Activated CD4-positive, CD25-positive, alpha-beta regulatory T cell treated with anti-CD3 and anti-CD28 coated beads, Interleukin-2, amount 50 U/mL, for 24 hours (primary cell): ENCODE results near the gene SLC25A15.

Source experiments
- ATAC-seq, 2 donors: fragments of 150-1000 bp; cut with Tn5 transposase; one replicate each; pipeline ENCODE4 v1.10.0; 2021; ENCODE audit warnings: mild to moderate bottlenecking in 1 of 2, moderate library complexity in 1 of 2

SLC25A15 gene

GRCh38 chr13:40789275-40790153, at the start of gene SLC25A15:
SLC25A15 (plus strand) TSS chr13:40789611; CDS start chr13:40793227, 3,616 bp downstream.
- ATAC-seq = peak; percentile 89

DNA sequence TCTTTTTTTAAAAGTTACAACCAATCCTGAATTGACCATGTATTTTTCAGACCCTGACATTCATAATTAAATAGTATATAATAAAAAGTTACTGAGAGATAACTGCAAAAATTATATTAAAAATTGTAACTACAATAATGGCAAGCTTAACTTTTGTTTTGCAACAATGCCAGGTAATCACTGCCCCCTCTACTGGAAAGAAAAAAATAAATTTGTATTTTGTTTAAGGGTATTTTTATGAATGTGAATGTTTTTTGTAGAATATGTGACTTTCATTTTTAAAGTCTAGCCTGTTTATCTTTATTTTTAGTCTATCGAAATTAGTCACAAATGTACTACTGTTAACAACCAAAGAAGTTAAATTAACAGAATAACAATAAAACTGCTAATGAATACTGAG, 40.1 kb upstream of the SLC25A15 start:
- no peak for ATAC-seq

DNA sequence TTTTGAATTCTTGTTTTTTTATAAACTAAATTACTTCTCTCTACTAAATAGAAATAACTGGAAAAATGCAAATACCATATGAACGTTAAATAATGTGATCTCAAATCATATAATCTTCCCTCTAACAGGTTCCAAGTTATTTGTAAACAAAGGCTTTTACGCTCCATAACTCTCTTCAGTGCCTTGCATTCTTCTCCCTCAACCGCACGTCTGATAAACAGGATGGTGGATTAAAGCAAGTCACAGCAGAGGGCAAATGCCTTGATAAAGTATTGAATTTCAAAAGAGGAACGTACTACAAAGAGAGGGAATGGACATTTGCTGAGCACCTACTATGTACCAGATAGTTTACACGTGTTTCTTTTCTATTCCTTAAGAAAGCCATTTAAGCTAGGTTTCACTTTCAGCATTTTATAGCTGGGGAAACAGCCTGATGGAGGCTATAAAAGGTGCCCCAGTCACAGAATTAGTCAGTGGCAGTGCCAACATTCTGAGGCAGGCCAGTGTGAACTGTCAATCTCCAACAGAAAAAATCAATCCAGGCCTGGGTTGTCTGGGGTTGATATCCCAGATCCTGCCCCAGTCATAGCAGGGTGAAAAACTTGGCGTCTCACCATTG, 34.2 kb upstream of the SLC25A15 start:
- ATAC-seq = no peak

- ATAC-seq = no peak
Observed at GRCh38 chr13:40756042-40756441, 33.4 kb upstream of the SLC25A15 start.

DNA sequence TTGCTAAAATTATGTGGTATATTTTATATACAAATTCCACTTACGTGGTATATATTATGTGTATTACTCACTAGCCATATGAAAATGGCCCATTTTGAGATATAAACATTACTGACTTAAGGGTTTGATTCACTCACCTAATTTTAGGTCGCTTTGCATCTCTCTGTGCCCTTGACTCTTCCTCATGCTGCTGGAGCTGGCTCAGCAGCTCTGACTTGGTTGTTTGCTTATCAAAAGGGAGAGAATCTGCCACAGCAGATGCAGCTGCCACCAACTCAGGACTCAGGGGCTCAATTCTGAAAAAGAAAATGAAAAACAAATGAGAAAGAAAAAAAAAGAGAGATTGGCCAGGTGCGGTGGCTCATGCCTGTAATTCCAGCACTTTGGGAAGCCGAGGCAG, 30.6 kb upstream of the SLC25A15 start:
- ATAC-seq = no peak

DNA sequence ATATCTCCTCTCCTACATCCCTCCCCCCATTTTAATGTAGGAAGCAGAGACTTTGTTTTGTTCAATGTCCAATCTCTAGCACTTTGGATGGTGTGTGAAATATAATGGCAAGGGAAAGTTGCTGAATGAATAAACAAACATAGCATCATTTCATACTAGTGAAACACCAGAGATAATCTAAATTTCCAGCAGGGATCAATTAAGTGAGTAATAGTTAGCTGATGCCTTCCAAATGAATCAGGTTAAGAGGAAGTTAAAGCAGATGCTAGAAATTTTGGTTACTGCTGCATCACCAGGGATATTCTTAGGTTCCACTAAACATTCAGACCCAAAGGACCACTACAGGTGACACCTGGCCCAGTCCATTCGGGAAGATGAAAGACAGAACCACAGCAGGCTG, 26.6 kb upstream of the SLC25A15 start:
- ATAC-seq = no peak

- ATAC-seq = peak; percentile 82 to 85
Observed at GRCh38 chr13:40764587-40765403, 24.6 kb upstream of the SLC25A15 start.

- no peak for ATAC-seq
Observed at GRCh38 chr13:40765602-40766001, 23.8 kb upstream of the SLC25A15 start.

DNA sequence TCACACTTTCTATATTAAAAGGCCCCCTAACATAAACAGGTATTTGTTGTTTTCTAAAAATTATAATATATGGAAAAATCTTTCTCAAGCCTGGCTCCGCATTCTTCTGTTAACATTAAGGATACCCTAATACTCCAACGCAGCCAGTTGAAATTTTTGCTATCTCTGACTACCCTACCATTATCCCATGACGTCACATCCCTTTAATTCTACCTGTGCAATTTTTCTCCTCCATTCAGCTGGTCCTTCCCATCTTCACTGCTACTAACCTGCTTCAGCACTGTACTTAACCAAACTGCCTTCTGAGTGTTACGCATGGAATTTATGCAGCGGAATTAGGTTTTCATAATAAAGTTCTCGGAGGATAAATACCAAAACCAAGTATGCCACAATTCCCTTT, 19.4 kb upstream of the SLC25A15 start:
- no peak for ATAC-seq

- ATAC-seq = no peak
Observed at GRCh38 chr13:40770609-40770933, 18.8 kb upstream of the SLC25A15 start.

DNA sequence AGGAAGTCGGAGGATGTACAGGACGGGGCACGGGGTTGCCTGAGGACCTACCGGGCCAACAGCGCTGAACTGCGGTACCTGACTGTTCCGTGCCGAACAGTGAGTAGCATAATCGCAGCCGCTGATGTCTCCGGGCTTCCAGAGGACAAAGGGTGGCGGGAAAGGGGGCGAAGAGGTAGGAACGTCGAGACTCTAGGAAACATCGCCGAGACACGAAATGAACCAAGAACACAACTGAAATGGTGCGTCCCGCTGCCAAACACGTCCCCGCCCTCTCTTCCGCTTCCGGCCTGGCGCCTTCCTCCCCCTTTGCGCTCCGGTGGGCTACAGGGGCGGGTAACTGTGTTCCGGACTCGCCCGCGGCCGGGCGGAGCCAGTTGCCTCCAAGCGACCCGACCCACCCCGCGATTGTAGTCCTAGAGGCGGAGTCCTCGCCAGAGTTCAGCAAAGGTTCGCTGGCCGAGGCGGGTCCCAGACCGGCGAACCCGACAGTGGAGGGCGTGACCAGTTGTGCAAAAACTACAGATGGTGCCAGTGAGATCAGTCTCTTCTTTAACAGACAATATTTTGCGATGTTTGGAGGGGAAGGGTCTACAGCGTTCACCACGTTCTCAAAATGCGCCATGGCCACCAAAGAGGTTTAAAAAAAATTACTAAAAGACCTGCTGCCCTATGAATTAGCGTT, 18.3 kb upstream of the SLC25A15 start, which contains the start of gene MRPS31:
Gene MRPS31 (minus strand): TSS at position 257 of the 685 bp plus-strand sequence. CDS start 54 bp downstream, at position 203.
- peak; percentile 97 to 98 for ATAC-seq

DNA sequence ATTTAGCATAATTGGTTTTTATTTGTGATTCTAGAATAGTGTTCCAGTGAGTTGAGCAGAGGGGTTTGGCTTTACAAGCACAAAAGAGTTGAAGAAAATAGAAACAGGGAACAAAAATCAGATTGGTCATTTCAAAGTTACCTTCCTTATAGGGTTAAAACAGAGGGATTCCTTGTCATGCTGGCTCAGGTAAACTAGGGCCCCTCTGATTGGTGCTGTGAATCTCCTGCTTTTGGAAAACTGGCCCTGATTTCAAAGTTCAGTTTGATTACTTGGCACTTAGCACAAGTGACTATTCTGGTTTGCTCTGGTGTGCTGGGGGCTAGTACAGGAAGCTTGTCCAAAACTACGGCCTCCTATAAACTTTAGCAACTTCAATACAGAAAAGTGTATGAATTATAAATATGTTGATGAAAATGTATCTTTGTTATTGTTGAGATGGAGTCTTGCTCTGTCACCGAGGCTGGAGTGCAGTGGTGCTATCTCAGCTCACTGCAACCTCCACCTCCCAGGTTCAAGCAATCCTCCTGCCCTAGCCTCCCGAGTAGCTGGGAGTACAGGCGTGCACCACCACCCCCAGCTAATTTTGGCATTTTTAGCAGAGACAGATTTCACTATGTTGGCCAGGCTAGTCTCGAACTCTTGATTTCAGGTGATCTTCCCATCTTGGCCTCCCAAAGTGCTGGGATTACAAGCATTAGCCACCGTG, 16.5 kb upstream of the SLC25A15 start:
- ATAC-seq = no peak

DNA sequence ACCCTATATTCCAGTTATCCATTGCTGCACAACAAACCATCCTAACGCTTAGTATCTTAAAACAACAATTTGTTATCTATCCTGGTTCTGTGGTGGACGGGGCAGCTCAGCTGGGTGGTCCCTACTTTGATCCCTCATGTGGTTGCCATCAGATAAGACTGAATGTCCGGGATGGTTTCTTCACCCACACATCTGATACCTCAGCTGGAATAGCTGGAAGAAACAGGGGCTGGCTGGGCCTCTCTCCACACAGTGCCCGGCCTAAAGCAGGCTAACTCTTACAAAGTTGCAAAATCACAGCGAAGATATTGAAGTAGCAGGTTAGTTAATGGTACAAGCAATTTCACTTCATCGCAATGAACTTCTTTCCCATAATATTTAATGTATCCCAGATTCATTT, 14.7 kb upstream of the SLC25A15 start:
- no peak for ATAC-seq

GRCh38 chr13:40776232-40776631, 13.2 kb upstream of the SLC25A15 start:
- ATAC-seq = peak in 1 of 2 donors; percentile 6

DNA sequence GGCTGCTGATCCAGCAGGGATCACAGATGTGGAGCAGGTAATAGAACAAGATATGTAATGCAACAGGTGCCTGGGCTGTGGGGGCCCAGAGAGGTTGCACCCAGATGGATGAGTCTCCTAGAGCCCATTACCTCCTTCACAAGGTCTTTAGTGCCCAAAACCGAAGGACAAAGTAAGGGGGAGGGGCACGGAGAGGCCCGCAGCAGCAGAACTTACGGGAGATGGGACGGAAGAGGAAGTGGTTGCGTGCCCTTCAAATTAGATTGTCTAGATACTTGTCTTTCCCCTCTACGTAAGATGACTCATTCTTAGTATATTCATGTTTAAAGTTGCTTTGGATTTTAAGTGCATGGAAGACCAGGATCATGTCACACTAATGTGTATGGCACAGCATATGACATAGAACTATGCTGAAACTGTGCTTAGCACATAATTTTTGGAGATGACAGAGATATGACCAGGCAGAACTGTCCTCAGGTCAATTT, 12.7 kb upstream of the SLC25A15 start:
- ATAC-seq = peak; percentile 82 to 85

- peak; percentile 66 to 68 for ATAC-seq
Observed at GRCh38 chr13:40777166-40777808, 12.1 kb upstream of the SLC25A15 start.

DNA sequence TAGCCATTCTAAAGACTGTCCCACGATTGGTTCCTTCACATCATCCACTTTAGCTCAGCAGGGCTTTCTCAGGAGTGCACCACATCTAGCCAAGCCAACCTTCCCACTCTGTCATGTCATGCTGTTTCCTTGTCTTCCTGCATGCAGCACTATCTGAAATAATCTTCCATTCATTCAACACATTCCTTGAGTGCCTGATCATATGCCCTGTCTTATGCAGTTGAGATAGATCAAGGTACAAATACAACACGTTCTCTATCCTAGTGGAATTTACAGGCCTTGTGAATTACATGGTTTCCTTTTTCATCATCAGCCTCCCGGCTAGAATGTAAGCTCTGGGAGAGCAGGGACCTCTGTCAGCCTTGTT, 11.6 kb upstream of the SLC25A15 start:
- no peak for ATAC-seq

DNA sequence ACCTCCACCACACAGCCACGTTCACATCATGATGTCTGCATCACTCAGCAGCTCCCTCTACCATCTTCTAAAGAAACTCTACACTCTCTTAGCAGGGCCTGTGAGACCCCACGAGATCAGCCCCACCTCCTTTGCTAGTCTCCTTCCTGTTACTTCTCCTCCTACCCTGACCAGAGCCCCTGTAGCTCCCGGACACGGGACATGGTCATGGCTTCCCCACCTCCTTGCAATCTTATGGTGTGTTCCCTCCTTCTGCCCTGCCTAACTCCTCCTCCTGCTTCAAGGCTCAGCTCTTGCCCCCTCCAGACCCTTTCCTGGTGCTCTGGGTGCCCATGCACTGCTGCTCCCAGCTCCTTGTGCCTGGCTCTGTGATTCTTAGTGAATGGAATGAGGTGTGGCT, 10.4 kb upstream of the SLC25A15 start:
- no peak for ATAC-seq

DNA sequence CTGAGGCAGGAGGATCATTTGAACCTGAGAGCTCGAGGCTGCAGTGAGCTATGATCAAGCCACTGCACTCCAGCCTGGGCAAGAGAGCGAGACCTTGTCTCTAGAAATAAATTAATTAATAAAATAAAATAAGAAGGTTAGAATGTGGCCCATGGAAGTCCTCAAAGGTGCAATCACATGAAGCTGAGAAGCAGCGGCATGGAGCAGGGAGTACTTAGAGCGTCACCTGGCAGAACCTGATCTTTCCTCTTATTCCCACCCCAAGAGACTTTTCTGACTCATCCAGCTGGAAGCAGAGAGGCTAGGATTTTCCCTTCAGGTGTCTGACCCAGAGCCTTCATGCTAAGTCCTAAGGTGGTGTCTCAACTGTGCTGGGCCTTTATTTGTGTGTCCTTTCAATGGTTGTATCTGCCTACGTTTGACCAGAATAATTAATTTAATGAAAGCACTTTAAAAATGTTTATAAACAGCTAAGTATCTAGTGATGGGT, 9.6 kb upstream of the SLC25A15 start:
- no peak for ATAC-seq

GRCh38 chr13:40780822-40781401, 8.5 kb upstream of the SLC25A15 start:
- ATAC-seq = no peak

DNA sequence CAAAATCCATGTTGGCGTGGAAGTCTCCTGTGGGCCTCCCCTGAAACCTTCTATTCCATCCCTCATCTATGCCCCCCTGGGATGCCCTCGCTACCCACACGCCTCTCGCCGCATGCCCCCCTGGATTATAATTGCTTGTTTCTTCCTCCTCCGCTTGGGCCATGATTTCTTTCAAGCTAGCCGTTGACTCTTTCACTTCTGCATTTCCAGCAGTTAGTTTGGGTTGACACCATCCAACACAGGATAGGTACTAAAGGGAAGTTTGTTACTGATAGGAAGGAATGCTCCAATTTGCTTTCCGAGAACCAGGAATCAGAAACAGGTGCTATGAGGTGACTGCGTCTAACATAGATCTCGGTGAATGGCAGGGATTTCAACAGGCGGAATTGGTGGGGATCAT, 7.7 kb upstream of the SLC25A15 start:
- ATAC-seq = no peak
